ENCODE data around the gene KRT77. TPM values are rescaled to one million over a fixed set of nuclear protein-coding genes. Genes with fewer than 3 reads are reported as not detected.

KRT77 gene
- total and polyA plus RNA-seq, 10 of the 15 experiments (the other 5 are each of a cell fraction or from before 2014, with no cell fraction given), result not detected

DNA sequence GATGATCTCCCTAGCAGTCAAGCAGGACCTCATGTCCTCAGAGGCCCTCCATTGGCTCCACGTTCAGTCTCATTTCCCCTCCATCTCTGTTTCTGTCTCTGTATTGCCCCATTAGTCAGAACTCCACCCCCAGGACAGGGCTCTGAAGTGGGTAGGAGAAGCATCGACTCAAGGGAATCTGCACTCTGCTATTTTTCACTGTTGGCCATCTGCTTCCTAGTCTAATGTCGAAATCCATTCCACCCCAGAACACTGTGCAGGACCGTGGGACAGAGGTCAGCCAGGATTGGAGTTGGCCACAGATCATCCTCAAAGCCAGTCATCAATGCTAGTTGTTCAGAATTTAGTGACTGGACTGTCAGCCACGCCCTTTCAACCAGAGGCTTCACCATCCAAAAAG is 10.1 kb downstream of the KRT77 start:
- Histone ChIP-seq H3K4me2 (ENCODE audit: control insufficient read depth, insufficient read depth) (no peak overlapping the region), H3K36me3 (ENCODE audit: control insufficient read depth in 2 of 2, insufficient read depth in 2 of 2, low read length in 1 of 2) (no peaks in the 10 kb centered on the region), H3K4me1 (ENCODE audit: control insufficient read depth, insufficient read depth, low read length) (no peaks in the 10 kb centered on the region), H3K79me2 (ENCODE audit: control insufficient read depth, insufficient read depth, low read length) (no peaks in the 10 kb centered on the region), H3K9ac (ENCODE audit: control insufficient read depth, insufficient read depth, low read length) (no peak overlapping the region), H3K27me3 (replicated peaks in 1 of 2; ENCODE audit: control insufficient read depth in 2 of 2, insufficient read depth in 2 of 2, low read length in 1 of 2) (peaks cover 5 to 6% of the 10 kb centered on the region in 2 experiments; a peak in 3 of 4 replicates), H4K20me1 (ENCODE audit: control insufficient read depth, insufficient read depth) (no peaks in the 10 kb centered on the region), H2AFZ (ENCODE audit: control insufficient read depth, low read depth, low read length) (no peak overlapping the region), H3K4me3 (no peak overlapping the region), H3K27ac (ENCODE audit: control insufficient read depth, insufficient read depth) (no peak overlapping the region), H3K9me3 (replicated peaks; ENCODE audit: control insufficient read depth, insufficient read depth, low read length) (no peaks in the 10 kb centered on the region)
- BruUV-seq (replicated peaks), result no TSS peak
- POLR2A ChIA-PET, result interaction anchor here (0.5 kb wide), 1 partner anchor 296 kb away, joined by 4 read pairs; no protein-coding TSS in a partner anchor
- FAIRE-seq (no peak), ATAC-seq (no peak), DNase-seq (ENCODE audit: low read depth, low spot score) (no peak)
- RAD21 ChIA-PET (ENCODE audit: unreplicated experiment), result no interaction called here
- CTCF ChIA-PET, result interaction anchor here (1.0 kb wide), 1 partner anchor 189 kb away, joined by 3 read pairs; no protein-coding TSS in a partner anchor
- in situ Hi-C loops (cut with MboI), result no loop called here
- intact Hi-C loops (cut with micrococcal nuclease; ENCODE audit: unreplicated experiment), result no loop called here
- SMC1A ChIA-PET (ENCODE audit: uncharacterized antibody, unreplicated experiment), result no interaction called here
- 10% methylated on average over 5 of the region's 5 CpGs for WGBS (ENCODE audit: insufficient coverage, insufficient replicate concordance, low lambda C conversion rate, missing lambda C conversion rate)
- TF ChIP-seq CBFB (IDR thresholded peaks at IDR 0.05; ENCODE audit: low read depth) (no peak), ZNF622 (IDR thresholded peaks at IDR 0.05) (no peak), CBX5 (IDR thresholded peaks at IDR 0.05; ENCODE audit: low read depth) (no peak), STAT1 (conservative IDR thresholded peaks at IDR 0.05) (no peak), POU2F2 (IDR thresholded peaks at IDR 0.05; ENCODE audit: borderline replicate concordance, low read depth, low read length) (no peak), FOS (IDR thresholded peaks at IDR 0.05; ENCODE audit: borderline replicate concordance, extremely low read depth, insufficient read length) (no peak), NFIC (IDR thresholded peaks at IDR 0.05; ENCODE audit: low read depth, low read length) (no peak), TCF12 (IDR thresholded peaks at IDR 0.05; ENCODE audit: low read depth, low read length) (no peak), SUZ12 (IDR thresholded peaks at IDR 0.05; ENCODE audit: unreplicated experiment) (no peak)
- TF ChIP-seq, protein P1, sequence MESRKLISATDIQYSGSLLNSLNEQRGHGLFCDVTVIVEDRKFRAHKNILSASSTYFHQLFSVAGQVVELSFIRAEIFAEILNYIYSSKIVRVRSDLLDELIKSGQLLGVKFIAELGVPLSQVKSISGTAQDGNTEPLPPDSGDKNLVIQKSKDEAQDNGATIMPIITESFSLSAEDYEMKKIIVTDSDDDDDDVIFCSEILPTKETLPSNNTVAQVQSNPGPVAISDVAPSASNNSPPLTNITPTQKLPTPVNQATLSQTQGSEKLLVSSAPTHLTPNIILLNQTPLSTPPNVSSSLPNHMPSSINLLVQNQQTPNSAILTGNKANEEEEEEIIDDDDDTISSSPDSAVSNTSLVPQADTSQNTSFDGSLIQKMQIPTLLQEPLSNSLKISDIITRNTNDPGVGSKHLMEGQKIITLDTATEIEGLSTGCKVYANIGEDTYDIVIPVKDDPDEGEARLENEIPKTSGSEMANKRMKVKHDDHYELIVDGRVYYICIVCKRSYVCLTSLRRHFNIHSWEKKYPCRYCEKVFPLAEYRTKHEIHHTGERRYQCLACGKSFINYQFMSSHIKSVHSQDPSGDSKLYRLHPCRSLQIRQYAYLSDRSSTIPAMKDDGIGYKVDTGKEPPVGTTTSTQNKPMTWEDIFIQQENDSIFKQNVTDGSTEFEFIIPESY (IDR thresholded peaks at IDR 0.05), result no peak
- TF ChIP-seq, protein P2, sequence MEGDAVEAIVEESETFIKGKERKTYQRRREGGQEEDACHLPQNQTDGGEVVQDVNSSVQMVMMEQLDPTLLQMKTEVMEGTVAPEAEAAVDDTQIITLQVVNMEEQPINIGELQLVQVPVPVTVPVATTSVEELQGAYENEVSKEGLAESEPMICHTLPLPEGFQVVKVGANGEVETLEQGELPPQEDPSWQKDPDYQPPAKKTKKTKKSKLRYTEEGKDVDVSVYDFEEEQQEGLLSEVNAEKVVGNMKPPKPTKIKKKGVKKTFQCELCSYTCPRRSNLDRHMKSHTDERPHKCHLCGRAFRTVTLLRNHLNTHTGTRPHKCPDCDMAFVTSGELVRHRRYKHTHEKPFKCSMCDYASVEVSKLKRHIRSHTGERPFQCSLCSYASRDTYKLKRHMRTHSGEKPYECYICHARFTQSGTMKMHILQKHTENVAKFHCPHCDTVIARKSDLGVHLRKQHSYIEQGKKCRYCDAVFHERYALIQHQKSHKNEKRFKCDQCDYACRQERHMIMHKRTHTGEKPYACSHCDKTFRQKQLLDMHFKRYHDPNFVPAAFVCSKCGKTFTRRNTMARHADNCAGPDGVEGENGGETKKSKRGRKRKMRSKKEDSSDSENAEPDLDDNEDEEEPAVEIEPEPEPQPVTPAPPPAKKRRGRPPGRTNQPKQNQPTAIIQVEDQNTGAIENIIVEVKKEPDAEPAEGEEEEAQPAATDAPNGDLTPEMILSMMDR (IDR thresholded peaks at IDR 0.05 in 2 of 3, conservative IDR thresholded peaks at IDR 0.05 in 1 of 3; ENCODE audit: control insufficient read depth in 2 of 3, extremely low read depth in 1 of 3, insufficient read depth in 1 of 3, low read depth in 3 of 3, low read length in 3 of 3), result no peak
- TF ChIP-seq, protein P3, sequence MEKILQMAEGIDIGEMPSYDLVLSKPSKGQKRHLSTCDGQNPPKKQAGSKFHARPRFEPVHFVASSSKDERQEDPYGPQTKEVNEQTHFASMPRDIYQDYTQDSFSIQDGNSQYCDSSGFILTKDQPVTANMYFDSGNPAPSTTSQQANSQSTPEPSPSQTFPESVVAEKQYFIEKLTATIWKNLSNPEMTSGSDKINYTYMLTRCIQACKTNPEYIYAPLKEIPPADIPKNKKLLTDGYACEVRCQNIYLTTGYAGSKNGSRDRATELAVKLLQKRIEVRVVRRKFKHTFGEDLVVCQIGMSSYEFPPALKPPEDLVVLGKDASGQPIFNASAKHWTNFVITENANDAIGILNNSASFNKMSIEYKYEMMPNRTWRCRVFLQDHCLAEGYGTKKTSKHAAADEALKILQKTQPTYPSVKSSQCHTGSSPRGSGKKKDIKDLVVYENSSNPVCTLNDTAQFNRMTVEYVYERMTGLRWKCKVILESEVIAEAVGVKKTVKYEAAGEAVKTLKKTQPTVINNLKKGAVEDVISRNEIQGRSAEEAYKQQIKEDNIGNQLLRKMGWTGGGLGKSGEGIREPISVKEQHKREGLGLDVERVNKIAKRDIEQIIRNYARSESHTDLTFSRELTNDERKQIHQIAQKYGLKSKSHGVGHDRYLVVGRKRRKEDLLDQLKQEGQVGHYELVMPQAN (conservative IDR thresholded peaks at IDR 0.05), result no peak
- TF ChIP-seq, protein P4, sequence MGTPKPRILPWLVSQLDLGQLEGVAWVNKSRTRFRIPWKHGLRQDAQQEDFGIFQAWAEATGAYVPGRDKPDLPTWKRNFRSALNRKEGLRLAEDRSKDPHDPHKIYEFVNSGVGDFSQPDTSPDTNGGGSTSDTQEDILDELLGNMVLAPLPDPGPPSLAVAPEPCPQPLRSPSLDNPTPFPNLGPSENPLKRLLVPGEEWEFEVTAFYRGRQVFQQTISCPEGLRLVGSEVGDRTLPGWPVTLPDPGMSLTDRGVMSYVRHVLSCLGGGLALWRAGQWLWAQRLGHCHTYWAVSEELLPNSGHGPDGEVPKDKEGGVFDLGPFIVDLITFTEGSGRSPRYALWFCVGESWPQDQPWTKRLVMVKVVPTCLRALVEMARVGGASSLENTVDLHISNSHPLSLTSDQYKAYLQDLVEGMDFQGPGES (IDR thresholded peaks at IDR 0.05), result no peak
- TF ChIP-seq, protein P5, sequence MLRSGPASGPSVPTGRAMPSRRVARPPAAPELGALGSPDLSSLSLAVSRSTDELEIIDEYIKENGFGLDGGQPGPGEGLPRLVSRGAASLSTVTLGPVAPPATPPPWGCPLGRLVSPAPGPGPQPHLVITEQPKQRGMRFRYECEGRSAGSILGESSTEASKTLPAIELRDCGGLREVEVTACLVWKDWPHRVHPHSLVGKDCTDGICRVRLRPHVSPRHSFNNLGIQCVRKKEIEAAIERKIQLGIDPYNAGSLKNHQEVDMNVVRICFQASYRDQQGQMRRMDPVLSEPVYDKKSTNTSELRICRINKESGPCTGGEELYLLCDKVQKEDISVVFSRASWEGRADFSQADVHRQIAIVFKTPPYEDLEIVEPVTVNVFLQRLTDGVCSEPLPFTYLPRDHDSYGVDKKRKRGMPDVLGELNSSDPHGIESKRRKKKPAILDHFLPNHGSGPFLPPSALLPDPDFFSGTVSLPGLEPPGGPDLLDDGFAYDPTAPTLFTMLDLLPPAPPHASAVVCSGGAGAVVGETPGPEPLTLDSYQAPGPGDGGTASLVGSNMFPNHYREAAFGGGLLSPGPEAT (IDR thresholded peaks at IDR 0.05; ENCODE audit: low read depth), result no peak

All from GM12878 (cell line).